ENCODE data around the gene AP5S1.

Gene AP5S1

DNA sequence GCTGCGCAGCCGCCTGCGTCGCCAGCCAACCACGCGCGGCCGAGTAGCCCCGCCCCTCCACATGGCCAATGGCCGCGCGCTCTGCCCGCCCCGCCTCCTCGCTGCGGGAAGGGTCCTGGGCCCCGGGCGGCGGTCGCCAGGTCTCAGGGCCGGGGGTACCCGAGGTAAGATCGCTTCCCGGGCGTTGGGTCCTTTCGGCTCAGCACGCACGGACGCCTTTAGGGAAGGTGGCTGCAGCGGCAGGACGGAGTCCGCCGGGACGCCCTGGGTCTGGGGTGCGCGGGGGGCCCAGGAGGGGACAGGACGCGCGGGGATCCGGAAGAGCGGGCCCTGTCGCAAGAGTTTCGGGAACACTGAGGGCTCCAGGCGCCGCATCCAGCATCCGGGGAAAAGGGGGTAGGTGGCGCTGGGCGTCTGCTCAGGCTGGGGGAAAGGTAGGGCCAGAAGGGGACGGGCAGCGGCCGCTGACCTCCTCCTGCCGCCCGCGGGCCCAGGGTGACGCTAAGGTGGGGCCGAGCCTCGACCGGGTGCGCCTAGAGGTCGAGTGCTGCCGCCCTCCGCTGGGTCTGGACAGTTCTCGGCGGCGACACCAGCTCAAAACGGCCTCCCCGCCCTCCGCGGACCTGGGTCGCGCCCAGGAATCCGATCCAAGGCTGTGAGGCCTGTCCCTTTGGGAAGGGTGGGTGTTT lies 26.5 kb downstream of the AP5S1 start, which contains the start of gene MAVS:
TSS of gene MAVS (plus strand) at position 95 of the 689 bp plus-strand sequence. CDS start 7,791 bp downstream, outside the sequence.
- DNase-seq: peak; percentile 69

DNA sequence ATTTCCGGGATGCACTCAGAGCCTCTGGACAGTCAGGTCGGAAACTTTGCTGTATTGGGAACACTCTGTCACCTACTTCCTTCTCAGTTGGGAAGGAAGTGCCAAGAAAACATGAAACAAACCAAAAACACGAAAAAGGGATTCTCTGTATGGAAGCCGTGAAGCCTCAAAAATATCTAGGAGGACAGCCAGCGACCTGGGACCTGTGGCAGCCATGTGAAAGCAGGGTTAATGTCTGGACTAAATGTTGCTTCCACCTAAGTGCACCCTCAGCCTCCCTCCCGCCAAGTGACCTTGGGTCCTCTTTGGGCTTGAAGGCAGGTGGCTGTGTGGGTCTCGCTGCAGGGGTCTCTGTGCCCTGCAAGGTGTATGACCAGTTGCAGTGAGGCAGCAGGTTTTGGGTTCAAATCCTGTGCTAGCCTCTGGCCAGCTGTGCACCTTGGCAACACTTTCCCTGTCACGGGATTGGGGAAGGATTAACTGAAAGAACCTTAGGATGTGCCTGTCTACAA lies 27.1 kb downstream of the AP5S1 start:
- no peak for DNase-seq

DNA sequence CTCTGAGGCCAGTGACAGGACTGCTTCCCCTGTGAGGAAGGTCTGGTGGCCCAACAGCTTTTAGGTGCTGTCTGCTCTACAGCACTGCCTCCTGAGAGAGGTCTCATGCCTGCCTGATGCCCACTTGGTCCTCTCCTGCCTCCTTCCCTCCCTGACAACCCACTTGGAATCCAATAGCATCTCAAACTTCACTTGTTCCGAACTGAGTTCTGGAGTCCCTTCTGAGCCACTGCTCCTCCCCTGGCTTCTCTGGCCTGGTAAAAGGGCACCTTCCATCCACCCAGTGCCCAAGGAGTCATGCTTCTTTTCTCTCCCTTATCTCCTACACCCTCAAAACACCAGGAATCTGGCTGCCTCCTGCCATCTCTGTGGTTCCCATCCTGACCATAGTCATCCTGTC lies 28.2 kb downstream of the AP5S1 start:
- DNase-seq: no peak

DNA sequence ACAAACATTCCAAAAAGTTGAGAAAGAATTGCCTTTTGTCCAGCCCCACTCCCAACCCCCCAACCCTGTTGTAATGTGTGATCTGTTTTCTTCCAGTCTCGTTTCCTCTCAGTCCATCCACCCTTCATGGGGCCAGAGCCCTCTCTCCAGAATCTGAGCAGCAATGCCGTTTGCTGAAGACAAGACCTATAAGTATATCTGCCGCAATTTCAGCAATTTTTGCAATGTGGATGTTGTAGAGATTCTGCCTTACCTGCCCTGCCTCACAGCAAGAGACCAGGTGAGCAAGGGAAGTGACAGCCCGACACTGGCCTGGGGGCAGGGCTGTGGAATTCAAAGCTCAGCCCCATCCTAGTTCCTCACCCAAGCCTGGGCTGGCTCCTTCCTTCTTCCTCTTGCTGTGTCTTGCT lies 34.1 kb downstream of the AP5S1 start:
- DNase-seq: no peak

DNA sequence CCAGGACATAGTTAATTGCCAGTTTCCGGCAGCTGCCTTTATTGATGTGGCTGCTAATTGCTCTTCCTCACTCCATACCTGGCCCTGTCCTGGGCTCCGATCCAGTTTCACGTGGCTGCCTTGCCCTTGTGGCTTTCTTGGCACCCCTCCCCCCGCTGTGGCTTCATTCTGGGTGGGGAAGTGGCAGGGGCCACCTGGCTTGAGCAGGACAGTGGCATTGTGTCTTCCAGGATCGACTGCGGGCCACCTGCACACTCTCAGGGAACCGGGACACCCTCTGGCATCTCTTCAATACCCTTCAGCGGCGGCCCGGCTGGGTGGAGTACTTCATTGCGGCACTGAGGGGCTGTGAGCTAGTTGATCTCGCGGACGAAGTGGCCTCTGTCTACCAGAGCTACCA lies 37.1 kb downstream of the AP5S1 start:
- no peak for DNase-seq

DNA sequence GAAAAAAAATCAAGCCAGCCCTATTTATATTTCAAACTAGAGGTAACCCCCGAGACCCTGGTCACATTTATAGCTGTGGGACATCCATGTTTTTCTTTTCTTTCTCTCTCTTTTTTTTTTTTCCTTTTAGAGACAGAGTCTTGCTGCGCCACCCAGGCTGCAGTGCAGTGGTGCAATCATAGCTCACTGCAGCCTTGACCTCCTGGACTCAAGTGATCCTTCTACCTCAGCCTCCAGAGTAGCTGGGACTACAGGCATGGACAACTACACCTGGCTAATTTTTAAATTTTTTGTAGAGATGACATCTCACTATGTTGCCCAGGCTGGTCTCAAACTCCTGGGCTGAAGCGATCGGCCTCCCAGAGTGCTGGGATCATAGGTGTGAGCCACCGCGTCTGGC lies 38.3 kb downstream of the AP5S1 start:
- no peak for DNase-seq

DNA sequence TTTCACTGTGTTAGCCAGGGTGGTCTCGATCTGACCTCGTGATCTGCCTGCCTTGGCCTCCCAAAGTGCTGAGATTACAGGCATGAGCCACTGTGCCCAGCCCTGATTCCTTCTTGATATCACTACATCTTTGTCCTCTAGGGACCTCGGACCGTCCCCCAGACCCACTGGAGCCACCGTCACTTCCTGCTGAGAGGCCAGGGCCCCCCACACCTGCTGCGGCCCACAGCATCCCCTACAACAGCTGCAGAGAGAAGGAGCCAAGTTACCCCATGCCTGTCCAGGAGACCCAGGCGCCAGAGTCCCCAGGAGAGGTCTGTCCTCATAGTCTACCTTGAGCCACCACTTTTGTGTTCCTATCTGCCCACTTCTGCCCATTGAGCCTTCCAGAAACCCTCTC lies 40.8 kb downstream of the AP5S1 start:
- no peak for DNase-seq

DNA sequence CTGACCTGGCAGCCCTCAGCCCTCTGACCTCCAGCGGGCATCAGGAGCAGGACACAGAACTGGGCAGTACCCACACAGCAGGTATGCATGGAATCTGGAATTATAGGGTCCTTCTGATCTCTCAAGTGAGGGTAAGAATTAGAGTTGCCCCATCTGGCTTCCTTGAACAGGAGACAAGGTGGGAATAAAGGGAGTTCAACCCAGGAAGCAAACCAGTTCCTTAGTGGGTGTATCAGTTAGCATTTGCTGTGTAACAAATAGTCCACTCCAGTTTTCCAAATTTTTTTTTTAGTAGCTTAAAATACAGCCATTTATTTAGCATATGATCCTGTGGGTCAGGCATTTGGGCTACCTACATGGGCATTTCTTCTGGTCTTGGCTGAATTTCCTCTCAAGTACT lies 42.0 kb downstream of the AP5S1 start:
- no peak for DNase-seq

DNA sequence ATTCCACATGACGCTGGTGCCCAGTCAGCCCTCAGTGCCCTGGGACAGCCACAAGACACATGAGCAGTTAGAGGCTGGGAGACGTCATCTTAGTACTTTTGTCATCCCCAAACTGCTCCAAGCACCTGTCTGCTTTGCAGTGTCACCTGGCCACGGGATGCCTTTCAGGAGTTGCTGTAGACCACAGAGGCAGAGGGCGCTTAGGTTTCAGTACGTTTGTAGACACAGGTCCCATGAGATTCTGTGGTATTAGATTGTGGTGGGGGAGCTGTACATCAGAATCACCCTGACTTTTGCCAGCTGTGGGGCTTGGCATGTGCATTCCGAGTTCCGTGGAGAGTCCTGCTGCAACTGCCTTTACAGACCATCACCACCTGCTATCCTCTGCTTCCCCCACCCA lies 43.0 kb downstream of the AP5S1 start:
- no peak for DNase-seq

DNA sequence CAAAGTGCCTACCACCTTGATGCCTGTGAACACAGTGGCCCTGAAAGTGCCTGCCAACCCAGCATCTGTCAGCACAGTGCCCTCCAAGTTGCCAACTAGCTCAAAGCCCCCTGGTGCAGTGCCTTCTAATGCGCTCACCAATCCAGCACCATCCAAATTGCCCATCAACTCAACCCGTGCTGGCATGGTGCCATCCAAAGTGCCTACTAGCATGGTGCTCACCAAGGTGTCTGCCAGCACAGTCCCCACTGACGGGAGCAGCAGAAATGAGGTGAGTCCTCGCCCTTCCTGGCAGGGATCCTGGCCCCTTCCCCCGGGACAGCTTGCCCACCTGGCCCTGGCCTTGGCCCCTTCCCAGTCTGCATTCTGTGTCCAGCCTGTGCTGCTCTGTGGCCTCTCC lies 44.2 kb downstream of the AP5S1 start:
- DNase-seq: no peak

DNA sequence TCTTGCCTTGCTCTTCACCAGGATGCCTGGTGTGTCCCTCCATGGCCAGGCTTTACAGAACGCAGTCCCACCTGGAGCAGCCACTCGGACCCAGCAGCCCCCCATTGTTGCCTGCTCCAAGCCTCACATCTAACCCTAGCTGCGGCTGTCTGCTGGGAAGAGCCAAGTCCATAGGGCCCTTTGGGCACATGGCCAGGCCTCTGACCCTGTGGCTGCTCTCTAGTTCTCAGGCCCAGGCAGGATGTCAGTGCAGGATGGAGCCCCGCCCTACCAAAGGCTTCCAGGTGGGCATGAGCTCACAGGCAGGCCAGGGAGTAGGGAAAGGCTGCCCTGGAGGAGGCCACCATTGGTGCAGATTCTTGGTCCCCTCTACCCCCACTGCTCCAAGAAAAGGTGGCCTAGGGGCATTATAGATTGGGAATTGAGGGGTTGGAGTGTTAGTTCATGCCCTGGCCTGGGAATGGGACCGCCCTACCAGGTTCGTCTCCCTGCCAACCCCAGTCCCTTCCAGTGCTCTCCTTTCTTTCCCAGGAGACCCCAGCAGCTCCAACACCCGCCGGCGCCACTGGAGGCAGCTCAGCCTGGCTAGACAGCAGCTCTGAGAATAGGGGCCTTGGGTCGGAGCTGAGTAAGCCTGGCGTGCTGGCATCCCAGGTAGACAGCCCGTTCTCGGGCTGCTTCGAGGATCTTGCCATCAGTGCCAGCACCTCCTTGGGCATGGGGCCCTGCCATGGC lies 45.0 kb downstream of the AP5S1 start:
- no peak for DNase-seq

DNA sequence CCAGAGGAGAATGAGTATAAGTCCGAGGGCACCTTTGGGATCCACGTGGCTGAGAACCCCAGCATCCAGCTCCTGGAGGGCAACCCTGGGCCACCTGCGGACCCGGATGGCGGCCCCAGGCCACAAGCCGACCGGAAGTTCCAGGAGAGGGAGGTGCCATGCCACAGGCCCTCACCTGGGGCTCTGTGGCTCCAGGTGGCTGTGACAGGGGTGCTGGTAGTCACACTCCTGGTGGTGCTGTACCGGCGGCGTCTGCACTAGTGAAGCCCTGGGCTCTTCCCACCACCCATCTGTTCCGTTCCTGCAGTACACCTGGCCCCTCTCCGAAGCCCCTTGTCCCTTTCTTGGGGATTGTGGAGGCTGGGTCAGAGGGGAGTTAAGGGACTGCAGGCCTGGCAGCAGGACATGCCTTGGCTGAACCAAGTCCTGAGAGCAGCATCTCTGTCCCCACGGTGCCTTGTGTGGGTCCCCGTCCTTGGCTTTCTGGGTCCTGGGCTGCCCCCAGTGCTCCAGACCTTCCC lies 45.6 kb downstream of the AP5S1 start:
- no peak for DNase-seq

DNA sequence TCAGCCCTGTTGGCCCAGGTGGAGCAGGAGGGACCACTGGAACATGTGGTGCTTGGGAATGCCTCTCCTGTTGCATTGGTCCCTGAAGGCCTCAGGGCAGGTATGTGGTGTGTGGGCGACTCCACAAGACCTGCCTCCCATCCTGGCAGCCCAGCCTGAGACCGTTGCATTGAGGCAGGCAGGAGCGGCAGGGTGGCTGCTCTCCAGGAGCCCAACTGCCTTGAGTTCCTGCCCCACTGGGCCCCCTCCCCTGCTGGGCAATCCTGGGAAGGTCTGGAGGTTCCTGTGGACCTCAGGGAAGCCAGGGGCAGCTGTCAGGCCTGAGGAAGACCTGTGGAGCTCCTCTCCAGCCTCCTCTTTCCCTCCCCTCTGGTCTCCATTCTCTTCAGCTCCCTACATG lies 46.1 kb downstream of the AP5S1 start:
- DNase-seq: no peak

DNA sequence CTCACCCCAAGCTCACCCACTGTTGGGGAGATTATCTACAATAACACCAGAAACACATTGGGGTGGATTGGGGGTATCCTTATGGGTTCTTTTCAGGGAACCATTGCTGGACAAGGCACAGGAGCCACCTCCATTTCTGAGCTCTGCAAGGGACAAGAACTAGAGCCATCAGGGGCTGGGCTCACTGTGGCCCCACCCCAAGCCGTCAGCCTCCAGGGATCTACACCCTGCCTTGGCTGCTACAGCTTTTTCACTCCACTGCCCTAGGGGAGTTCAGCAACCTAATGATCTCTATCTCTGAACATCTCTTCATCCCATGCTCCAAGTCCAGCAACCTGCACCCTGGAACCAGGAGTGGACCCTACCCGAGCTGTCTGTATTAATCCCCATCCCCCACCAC lies 47.5 kb downstream of the AP5S1 start:
- DNase-seq: no peak

DNA sequence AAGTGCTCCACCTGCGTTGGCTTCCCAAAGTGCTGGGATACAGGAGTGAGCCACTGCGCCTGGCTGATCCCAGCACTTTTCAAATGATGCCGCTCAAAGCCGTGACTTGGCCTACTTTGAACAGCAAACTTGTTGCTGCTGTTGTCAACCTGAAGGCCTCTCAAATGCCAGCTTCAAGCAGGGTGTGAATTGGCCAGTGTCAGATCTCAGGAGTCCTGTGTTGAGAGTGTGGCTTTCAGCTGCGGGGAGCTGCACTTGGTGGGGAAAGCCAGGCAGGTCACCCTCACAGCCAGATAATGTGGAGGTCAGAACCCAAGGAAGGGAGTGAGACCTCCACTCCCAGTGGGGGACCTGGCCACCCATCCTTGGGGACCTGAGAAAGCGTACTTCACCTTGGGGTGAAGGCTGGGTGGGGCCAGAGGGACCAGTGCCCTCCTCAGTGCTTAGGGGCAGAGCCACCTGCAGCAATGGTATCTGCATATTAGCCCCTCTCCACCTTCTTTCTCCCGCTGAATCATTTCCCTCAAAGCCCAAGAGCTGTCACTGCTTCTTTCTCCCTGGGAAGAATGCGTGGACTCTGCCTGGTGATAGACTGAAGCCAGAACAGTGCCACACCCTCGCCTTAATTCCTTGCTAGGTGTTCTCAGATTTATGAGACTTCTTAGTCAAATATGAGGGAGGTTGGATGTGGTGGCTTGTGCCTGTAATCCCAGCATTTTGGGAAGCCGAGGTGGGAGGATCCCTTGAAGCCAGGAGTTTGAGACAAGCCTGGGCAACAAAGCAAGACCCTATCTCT lies 49.7 kb downstream of the AP5S1 start:
- DNase-seq: no peak

DNA sequence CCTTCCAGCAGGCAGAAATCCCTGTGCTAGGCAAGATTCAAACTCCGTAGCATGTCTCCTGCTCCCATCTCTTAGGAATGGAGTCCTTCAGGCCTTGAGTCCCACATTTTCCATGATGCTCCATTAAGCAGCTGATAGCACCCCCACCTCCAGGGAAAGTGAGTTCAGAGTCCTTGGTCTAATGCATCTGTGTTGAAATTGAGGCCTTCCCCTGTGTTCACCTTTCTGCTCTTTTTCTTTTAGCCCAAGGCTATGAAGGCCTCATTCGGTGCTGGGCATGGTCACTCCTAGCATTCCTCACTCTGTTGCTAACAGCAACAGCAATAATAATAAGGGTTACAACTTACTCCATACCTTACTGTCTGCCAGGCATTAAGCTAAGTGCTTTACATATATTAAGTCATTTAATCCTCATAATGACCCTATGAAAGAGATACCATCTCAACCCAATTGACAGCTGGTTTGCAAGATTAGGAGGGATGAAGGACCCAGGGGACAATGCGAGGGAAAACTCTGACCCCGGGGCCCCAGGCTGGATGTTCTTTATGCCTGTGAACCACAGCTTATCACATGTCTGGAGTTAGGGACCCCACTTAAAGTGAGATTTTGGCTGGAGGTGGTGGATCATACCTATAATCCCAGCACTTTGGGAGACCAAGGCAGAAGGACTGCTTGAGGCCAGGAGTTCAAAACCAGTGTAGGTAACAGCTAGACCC lies 51.4 kb downstream of the AP5S1 start:
- no peak for DNase-seq

DNA sequence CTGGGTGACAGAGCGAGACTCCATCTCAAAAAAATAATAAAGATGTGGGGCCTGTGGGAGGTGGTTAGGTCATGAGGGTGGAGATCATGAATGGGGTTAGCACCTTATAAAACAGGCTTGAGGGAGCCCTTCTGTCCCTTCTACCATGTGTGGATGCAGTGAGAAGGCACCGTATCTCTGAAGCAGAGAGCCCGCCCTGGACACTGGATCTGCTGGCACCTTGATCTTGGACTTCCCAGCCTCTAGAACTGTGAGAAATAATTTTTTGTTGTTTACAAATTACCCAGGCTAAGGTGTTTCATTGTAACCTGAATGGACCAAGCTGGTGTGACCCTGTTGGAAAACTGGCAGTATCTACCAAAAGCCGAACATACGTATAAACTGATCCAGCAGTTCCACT lies 53.2 kb downstream of the AP5S1 start:
- DNase-seq: no peak

DNA sequence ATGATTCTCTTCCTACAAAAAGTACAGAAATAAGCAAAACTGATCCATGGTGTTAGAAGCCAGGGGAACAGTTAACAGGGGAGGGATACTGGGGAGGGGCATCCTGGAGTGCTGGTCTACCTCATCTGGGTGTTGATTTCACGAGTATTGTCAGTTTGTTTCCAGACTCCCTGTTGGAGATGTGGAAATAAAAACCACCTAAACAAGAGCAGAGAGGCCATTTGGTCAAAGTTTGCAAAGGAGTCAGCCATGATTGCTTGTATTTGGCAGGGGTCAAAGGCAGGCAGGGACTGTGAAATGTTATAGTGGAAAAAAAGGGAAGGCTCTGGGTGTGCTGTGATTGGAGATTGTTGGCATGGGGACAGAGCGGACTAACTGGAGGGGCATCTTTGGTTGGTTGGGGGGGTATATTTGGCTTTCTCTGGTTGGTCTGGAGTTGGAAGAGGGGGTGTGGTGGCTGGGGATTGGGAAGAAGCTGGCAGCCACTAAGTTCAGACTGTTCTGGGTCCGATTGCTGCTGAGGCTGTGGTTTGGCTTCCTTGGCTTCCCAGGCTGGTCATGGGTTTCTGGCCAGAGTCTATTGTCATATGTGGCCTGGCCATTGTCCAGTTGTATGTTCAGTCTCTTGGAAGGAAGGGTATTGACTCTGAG lies 54.0 kb downstream of the AP5S1 start:
- DNase-seq: no peak

DNA sequence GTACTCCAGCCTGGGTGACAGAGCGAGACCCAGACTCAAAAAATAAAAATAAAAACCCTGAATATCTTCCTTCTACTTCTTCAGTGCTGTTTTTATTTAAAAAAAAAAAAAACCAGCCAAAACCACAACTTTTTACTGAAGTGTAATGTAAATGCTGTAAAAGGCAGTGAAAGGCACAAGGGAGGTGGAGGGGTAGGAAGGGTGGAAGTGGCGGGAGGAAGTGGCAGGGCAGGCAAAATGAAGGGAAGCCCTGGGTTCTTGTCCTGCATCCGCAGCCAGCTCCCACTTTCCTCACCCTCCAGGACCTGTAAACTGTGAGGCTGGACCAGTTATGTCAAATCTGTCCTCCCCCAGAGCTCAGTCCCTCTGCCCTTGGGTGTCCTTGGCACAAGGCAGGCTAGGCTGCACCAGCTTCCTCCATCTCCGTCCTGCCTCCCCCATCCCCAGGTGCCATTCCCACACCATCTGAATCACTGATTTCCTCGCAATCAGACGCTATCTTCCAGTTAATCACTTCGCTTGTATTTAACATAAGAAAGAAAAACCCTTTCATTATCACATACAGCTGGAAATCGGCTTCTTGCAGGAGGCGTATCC lies 55.1 kb downstream of the AP5S1 start:
- no peak for DNase-seq

DNA sequence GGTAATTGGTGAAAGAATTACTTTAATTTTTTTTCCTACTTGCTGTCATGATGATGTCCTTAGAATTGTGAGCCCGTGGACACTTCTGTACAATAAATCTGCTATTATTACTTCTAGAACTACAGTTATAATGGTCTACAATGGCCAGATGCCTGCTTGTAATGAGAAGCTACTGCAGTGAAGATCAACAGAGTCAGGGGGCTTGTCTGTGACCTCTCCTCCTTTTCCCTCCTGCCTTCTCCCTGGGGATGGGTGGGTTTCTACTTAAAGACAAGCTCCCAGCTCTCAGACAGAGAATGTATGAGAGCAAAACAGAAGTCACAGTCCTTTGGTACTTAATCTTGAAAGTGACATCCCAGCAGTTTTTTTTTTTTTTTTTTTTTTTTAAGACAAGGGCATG lies 55.7 kb downstream of the AP5S1 start:
- no peak for DNase-seq

DNA sequence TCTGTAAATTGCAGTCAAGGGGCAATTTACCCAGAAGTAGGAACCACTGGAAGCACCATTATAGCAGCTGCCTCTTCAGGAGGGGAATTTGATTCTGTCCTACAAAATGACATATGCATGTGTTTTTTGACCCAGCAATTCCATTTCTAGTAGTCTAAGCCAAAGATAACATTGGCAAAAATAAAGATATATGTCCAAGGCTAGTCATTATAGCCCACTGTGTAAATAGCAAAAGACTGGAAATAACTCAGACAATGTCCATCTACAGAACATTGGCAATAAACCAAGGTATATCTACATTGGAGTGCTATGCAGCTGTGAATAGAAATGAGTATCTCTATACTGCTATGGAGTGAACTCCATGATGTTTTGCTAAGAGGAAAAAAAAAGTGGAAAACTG lies 56.3 kb downstream of the AP5S1 start:
- no peak for DNase-seq
